GM19372 (cell line): Measurements from ENCODE around the gene CCL15.
"Not testable (repeated sequence)": the region's sequence is repeated elsewhere in the genome, so short reads cannot be mapped to it uniquely, and the experiment has no call there.

ENCODE experiments used
- ATAC-seq: cut with Tn5 transposase; IDR thresholded peaks from one replicate; pipeline ENCODE4 v1.9.1; 2021; ENCODE audit warnings: mild to moderate bottlenecking, low read depth, moderate library complexity; ENCODE audit not compliant: unreplicated experiment

Gene CCL15, protein sequence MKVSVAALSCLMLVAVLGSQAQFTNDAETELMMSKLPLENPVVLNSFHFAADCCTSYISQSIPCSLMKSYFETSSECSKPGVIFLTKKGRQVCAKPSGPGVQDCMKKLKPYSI

DNA sequence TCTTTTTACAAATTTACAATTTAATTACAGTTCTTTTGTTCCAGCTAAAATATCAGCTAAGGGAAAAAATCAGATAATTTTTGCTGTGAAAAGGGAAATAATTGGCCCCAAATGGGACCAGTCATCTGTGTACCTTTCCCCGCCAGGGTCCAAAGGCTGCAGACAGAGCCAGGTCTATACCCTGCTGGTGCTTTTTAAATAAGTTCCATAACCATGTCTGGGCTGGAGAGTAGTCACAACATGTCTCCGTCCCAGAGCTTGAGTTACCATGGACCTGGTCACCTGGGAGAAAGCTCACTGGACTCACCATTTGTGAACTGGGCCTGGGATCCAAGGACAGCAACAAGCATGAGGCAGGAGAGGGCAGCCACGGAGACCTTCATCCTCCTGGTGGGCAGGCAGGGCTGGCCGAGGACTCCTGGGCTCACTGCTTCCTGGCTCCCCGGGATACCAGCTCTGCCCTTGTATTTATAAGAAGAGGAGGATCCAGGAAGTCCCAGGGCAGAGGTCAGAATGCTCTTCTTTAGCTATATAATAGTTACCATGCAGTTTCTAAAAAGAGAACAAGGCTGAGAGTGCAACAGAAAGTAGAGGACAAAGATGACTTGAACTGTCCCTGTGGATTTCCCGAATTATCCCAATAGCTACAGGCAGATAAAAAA lies at the start of gene CCL15:
TSS of gene CCL15 (minus strand) at position 444 of the 662 bp plus-strand sequence. CDS start at position 383, 61 bp downstream.
- no peak for ATAC-seq

DNA sequence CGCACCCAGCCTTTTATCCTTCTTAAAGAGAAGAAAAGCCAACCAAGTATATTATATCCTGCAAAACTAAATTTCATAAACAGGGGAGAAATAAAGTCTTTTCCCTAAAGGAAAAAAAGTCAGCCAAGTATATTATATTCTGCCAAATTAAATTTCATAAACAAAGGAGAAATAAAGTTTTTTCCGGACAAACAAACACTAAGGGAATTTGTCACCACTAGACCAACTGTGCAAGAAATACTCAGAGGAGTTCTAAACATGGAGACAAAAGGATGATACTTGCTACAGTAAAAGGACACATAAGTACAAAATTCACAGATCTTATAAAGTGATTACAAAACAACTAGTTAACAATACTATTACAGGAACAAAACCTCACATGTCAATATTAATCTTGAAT lies 48.3 kb upstream of the CCL15 start:
- no peak for ATAC-seq

DNA sequence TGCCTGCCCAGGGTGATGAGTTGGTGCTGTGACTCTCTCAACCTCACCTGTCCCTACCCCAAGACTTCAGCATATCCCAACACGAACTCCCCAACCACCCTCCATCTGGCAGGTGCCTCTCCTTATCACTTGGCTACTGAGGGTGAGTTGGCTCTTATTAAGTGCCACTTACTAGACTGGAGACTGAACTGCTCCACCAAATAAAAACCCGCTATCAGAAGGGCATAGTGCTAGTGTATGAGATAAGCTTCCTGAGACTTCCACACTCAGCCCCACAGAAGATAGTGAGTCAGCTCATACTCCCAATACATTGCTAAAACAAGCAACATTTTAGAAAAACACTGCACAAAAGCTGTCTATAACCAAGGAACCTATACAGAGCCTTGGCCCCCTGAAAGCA lies 46.7 kb upstream of the CCL15 start:
- ATAC-seq: no peak

DNA sequence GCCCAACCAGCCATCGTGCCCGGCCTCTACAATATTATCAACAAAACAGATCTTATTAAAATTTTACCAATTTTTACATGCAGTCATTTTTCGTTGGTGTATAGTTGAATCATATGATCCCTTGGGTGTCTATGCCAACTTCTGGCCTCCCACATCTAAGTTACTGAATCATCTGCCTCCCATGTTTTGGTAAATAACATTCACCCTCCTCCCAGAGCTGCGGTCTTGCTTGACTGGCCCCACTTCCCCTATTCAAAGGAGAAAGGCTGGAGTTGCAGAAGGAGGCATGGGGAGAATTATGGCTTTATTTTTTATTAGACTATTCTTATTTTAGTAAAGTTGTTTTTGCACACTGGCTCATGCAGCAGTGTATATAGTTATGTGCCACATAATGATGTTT lies 34.9 kb upstream of the CCL15 start:
- no peak for ATAC-seq

DNA sequence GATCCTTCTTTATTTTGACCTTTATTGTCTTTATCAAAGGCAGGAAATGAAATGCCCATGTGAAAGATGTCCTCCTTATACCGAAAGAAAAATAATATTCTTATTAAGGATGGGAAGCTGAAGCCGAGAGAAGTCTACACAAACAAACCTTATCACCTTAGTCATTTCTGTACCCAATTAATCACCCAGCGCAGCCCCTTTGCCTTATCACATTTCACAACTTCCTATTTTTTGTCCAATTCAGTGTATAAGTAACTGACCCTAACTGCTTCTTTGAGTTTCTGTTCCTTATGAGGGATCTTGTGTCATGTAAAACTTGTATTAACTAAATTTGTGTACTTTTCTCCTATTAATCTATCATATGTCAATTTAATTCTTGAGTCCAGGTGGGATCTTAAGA lies 32.8 kb upstream of the CCL15 start:
- ATAC-seq: no peak

DNA sequence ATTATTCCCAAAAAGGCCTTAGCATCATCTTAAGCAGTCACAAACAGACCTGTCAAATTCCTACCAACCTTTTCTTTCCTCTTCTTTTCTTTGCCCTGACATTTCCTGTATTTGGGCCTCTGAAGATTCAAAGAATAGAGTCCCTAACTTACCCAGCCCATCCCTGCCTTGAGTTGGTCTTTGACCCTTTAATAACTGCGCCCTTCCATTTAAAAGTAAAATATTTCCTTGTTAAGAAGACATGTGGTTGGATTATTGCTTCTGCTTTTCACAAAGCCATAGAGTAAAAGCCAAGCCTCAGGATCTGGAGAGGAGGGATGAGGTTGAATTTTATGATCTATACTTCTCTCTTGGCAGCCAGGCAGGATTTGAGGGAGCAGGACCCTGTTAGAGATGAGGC lies 29.6 kb upstream of the CCL15 start:
- ATAC-seq: no peak

DNA sequence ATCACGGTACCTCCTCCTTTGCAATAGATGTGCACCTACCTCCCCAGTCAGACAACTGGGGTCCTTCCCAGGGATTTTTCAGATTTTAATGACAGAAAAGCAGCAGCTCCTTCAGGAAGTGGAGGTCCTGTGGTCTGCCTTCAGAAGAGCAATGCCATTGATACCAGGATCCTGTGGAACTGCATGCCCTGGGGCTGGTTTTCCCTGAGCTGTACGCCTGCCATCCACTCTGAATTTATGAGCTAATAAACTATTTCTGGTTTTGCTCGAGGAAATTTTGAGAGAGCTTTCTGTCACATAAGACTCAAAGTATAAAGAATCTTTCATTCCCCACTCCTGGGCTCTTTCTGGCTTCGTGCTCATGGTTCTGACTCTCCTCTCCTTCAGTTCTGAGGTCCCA lies 26.4 kb upstream of the CCL15 start:
- ATAC-seq: no peak

DNA sequence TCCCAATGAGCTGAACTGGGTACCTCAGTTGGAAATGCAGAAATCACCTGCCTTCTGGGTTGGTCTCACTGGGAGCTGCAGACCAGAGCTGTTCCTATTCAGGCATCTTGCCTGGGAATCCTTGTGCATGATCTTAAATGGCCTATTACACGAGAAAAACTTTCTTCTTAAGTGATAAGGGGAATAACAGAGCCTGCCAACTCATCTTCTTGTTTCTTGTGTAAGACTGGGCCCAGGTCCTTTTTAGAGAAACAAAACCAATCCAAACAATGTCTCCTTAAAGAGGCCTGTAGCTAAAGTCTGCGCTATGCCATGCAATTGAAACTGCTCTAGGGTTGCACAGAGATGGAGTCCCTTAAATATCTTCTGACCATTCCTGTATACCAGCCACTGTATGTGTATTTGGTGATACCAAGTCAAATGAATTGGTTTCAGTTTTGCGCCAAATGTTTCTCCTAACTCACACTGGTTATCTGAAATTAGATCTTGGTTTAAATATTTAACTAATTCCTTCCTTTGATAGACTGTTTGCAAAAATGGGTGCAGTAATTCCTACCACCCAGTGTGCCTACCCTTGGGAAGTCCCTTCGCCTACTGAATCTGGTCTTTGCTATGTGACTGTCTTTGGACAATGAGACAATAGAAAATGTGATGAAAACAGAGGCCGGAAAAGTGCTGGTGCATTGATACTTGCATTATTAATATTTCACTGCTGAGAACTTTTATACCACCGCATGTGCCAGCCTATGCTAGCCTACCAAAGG lies 22.9 kb upstream of the CCL15 start:
- no peak for ATAC-seq

DNA sequence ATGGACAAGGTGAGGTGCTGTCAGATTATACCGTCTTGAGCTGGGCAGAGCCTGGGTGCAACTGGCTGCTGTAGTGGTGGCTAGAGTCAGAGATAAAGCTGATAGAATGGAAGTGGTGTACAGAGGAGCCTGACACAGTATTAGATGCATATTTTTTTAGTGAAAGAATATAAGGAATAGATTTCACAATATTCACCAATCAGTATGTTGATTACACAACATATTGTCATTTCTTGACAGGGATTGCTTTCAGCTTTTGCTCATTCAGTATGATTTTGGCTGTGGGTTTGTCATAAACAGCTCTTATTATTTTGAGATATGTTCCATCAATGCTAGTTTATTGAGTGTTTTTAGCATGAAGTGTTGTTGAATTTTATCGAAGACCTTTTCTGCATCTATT lies 18.1 kb upstream of the CCL15 start:
- ATAC-seq: no peak

DNA sequence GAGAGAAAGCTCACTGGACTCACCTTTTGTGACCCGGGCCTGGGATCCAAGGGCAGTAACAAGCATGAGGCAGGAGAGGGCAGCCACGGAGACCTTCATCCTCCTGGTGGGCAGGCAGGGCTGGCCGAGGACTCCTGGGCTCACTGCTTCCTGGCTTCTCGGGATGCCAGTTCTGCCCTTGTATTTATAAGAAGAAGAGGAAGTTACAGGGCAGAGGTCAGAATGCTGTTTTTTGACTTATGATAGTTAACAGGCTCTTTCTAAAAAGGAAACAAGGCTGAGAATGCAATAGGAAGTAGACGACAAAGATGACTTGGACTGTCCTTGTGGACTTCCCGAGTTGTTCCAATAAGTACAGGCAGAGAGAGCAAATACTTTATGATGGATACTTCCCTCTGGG lies 16.4 kb upstream of the CCL15 start, which contains the start of gene CCL23:
TSS of gene CCL23 (minus strand) at position 174 of the 400 bp plus-strand sequence. CDS start at position 99, 75 bp downstream.
- no peak for ATAC-seq

DNA sequence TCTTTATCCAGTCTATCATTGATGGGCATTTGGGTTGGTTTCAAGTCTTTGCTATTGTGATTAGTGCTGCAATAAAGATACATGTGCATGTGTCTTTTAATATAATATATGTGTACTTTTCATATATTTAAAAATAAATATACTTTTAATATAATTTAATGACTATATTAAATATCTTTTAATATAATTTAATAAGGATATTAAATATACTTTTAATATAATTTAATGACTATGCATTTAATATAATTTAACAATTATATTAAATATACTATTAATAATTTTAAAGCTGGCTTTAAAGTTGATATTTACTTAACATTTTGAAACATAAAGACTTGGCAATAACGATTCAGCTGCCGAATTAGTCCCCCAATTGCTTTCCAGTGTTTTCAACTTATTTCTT lies 15.2 kb upstream of the CCL15 start:
- ATAC-seq: no peak

DNA sequence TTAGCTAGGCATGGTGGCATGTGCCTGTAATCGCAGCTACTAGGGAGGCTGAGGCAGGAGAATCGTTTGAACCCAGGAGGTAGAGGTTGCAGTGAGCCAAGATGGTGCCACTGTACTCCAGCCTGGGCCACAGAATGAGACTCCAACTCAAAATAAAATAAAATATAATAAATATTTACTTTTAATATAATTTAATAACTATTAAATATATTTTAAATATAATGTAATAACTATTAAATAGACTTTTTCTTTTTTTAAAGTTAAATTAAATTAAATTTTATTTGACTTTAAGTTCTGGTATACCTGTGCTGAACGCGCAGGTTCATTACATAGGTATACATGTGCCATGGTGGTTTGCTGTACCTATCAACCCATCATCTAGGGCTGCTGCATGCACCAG lies 14.5 kb upstream of the CCL15 start:
- ATAC-seq: not testable (repeated sequence)

DNA sequence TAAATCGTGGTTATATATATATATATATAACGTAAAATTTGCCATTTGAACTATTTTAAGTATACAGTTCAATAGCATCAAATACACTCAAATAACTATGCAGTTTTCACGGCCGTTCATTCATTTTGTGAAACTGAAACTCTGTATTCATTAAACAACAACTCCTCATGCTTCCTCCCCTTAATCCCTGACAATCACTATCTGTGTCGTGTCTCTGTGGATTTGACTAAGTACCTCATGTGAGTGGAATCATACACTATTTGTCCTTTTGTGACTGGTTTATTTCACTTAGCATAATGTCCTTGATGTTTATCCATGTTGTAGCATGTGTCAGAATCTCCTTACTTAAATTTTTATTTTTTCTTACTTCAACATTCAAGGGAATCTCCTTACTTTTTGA lies 13.6 kb upstream of the CCL15 start:
- ATAC-seq: no peak

DNA sequence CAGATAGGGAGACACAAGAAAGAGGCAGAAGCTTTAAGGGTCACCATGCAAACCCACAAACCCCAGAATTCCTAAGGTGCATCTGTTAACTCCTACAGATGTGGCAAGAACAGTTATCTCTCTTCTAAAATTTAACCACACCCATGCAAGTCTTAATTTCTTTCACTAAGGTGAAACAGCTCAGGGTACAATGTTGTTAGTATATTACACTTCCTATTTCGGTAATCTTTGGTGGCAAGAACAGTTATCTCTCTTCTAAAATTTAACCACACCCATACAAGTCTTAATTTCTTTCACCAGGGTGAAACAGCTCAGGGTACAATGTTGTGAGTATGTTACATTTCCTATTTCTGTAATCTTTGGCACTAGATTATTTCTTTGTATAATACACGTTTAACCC lies 9.8 kb upstream of the CCL15 start:
- ATAC-seq: no peak

DNA sequence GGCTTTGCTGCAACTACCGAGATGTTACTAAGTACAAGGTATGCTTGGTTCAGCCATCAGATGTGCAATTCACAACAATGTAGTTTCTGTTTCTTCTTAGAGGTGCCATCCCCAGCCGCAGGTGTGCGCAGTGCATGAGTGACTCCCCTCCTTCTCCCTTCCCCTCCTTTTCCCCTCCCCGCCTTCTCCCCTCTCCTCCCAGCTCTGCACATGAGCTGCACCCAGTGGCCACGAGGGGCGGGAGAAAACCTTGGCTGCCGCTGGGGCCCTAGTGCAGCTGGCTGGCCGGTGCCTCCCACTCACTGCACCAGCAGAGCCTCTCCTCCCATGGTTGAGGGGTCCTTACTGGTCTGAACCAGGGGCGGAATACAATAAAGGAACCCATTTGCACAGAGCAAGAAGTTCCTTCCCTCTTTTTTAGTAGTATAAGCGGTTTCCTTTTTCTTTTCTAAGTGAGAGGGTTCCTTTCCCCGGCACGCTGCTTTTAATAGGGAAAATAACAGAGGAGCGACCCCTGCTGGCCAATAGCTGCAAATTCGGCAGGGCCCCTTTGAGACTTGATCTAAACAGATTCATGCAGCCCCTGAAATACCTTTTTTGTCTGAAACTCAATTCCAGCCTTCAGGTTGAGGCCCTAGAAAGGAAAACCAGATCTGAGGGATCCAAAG lies 7.8 kb upstream of the CCL15 start:
- no peak for ATAC-seq

DNA sequence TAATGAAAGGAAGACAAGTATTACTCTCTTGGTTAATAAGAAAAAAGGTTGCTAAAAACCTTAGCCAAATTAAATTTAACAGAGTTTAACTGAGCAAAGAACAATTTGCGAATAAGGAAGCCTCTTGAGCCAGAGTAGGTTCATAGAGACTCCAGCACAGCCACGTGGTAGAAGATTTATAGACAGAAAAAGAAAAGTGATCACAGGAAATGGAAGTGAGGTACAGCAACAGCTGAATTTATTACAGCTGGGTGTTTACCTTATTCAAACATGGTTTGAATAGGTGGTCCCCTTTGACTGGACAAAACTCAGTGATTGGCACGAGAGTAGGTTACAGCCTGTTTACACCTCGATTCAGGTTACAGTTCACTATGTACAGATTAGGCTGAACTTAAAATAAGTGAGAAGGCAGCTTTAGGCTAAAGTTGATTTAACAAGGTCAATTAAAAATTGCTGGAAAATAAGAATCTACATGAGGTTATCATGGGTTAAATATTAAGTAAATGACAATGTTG lies 3.3 kb upstream of the CCL15 start:
- no peak for ATAC-seq

DNA sequence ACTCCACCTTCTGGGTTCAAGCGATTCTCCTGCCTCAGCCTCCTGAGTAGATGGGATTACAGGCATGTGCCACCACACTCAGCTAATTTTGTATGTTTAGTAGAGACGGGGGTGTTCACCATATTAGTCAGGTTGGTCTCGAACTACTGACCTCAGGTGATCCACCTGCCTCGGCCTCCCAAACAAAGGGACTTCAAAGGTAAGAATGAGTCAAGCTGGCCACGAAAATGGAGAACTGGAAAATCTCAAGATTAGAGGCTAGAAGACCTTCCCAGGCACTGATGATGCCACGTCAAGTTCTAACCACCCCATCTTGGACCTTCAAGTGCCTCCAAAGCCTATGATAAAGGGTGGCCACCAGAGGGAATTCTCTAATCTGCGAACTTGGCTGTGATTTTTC lies 1.3 kb upstream of the CCL15 start:
- no peak for ATAC-seq

DNA sequence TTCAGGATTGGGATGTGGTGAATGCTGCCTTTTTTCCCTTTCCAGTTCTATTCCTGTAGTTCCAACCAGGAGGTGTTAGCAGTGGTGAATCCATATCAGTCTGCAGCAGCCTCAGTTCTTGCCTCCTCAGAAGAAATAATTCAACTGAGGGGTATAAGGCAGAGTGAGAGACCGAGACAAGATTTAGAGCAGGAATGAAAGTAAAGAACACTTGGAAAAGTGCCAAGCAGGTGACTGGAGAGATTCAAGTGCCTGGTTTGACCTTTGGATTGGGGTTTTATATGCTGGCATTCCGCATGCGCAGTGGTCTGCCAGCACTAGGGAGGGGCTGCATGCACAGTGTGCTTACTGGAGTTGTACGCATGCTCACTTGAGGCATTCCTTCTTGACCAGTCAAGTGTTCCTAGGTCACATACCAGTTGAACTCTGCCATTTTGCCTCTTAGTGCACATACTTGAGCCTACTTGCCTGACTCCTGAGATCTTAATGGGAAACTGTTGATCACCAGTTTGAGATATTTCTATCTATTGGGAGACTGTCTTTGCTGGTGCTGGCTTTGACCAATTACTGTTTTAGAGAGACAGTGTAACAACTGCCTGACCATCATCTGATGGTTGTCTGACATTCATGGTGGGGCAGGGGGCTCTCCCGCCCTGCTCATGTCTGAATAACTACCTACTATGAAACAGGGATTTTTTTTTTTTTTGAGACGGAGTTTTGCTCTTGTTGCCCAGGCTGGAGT lies 680 bp upstream of the CCL15 start:
- no peak for ATAC-seq

DNA sequence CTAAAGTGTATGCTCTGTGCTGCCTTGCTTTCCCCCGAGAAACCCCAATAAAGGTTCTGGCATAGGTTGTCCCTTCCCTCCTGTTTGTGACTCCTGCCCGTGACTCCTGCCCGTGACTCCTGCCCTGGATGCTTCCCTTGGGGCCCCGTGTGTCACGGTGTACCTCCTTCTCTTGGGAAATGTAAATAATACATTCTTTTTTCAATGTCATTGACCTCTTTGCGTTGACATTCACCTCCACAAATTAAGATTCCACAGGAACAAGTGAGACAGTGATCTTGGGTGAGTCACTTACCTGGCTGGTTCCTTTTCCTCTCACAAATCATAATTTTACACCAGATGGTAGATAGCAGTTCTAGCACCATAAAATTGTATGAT lies 632 bp downstream of the CCL15 start:
- ATAC-seq: no peak

DNA sequence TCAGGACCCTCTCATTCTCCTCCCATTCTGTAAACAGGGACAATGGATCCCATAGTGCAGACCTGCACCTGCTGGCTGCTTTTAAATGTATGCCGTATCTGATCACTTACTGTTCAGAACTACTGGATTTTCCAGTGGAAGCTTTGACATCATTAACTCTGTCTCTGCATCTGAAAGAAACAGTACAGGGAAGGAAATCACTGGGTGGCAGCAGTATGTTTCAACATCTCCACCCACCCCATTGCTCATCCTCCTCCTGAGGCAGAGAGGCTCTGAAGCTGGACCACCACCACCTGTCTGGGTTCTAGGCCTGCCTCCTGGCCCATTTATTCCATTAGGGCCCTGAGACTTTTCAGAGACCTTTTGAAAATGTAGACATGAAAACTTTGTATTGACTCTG lies 2.6 kb downstream of the CCL15 start:
- ATAC-seq: no peak
